ENCODE measurements around the gene TCF7L1. TPM values are rescaled to one million over a fixed set of nuclear protein-coding genes. Genes with fewer than 3 reads are reported as not detected.
A peak's percentile ranks its signal among the peaks of the same experiment; 100 is the strongest.
"Not testable (repeated sequence)": the region's sequence is repeated elsewhere in the genome, so short reads cannot be mapped to it uniquely, and the experiment has no call there.

The TCF7L1 gene
- polyA plus RNA-seq, 1 donor, result 36.3 TPM

DNA sequence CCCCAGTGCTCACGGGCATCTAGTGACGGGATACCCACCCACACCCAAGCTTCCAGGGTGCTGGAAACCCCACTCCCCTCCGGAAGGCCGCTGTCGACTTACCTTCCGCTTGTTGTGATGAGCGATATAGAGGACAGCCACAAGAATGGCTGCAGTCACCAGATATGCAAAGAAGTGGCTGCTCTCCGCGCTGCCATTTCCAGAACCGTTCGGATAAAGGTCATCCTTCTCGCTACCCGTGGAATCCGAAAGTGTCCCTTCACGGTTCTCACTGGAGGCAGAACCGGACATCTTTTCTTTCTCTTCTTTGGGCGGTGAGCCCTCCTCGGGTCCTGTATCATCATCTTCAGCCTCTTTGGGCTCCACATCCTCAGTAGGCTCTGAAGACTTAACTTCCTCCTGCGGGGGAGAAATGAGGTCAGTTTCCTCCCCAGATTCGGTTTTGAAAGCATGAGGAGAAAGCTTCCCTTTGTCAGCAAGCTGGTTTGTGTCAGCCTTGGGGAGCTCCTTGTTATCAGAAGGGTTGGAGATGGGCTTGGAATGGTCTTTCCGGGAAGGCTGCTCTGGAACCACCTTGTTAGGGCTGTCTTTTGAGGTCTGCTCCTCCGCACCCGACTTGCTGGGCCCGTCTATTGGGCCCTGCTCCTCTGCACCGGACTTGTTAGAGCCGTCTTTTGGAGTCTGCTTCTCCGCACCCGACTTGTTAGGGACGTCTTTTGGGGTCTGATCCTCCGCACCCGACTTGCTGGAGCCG is 193.4 kb downstream of the TCF7L1 start:
- DNase-seq, result no peak

DNA sequence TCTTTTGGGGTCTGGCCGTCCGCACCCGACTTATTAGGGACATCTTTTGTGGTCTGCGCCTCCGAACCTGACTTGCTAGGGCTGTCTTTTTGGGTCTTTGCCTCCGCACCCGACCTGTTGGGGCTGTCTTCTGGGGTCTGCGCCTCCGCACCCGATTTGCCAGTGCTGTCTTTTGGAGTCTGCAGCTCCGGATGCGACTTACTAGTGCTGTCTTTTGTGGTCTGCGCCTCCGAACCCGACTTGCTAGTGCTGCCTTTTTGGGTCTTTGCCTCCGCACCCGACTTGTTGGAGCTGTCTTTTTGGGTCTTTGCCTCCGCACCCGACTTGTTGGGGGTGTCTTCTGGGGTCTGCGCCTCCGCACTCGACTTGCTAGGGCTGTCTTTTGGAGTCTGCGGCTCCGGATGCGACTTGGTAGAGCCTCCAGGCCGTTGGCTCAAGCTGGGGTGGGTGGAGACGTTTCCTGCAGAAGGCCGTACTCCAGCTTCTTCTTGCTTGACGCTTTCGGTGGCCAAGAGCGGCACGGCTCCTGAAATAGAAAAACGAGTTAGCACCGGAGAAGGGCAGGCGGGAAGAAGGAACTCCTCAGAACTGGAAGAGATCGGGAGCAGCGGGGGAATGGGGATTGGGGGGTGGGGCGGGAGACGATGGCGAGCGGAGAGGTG is 194.1 kb downstream of the TCF7L1 start:
- DNase-seq, result peak; percentile 58

DNA sequence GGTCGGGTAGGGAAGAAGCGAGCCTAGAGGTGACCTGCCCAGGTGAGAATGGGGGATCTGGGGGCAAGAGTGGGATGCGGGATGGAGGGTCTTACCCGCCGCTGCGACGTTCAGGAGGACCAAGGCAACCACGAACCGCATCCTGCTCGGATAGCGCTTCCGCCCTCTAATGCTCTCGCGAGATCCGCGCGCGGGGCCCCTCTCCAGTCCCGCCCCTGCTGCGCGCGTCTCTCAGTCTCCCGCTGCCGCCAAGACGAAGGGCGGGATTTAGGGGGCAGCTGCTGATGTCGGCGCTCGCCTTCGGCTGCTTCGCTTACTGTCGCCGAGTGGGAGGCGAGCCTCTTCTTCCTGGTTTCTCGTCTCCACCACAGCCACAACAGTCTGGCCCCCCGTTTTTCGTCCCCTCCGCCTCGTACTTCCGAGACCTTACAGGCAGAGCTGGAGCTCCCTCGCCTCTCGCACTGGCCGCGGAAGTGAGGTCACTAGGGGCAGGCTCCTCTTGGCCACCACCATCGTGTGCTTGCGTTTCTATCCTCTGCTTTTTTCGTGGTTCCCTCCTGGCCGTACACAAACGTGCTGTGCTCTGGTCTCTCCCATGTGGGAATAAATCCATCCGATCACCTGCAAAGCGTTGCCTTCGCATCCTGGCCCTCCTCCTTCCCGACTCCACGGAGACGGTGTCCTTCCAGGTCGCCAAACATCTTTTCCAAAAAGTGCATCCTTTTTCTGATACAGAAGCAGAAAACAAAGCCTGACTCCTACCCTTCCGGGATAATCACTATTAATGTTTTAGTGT is 194.8 kb downstream of the TCF7L1 start, which contains the start of gene TGOLN2:
TGOLN2 (minus strand) TSS at position 168 of the 796 bp plus-strand sequence; CDS start at position 141, 27 bp downstream.
- peak; percentile 95 for DNase-seq

- DNase-seq, result no peak
These were observed 196.0 kb downstream of the TCF7L1 start for GRCh38 chr2:85329181-85329651.

DNA sequence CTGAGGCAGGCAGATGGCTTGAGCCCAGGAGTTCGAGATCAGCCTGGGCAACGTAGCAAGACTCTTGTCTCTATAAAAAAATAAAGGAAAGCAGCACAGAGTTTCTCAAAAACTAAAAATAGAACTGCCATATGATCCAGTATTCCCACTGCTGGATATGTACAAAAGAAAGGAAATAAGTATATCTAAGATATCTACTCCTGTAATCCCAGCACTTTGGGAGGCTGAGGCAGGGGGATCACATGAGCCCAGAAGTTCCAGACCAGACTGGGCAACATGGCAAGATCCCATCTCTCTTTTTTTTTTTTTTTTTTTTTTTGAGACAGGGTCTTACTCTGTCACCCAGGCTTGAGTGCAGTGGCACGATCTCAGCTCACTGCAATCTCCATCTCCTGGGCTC is 196.5 kb downstream of the TCF7L1 start:
- not testable (repeated sequence) for DNase-seq

DNA sequence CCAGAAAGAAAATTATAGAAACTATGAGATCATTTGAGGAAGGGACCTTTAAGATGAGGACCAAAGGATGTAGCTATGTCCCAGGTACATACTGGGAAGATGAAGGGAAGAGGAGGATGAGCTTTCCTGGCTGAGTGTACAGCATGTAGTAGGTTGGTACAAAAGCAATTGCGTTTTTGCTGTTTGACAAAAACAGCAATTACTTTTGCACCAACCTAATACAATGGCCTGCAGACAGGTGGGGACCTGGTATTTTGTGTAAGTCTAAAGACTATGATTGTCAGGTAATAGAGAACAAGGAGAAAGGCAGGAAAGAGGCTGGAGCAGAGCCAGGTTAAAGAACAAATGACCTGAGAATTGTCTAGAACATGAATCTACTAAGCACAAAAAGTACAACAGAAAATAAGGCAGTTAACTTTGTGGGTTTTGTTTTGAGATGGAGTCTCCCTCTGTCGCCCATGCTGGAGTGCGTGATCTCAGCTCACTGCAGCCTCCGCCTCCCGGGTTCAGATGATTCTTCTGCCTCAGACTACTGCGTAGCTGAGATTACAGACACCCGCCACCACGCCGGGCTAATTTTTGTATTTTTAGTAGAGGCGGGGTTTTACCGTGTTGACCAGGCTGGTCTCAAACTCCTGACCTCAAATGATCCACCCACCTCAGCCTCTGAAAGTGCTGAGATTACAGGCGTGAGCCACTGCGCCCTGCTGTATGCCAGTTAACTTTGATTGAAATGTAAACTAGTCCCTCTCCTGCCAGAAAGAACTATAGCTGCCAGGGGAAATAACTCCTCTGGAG is 197.8 kb downstream of the TCF7L1 start:
- DNase-seq, result no peak

- not testable (repeated sequence) for DNase-seq
These were observed 200.7 kb downstream of the TCF7L1 start for GRCh38 chr2:85333877-85334276.

GRCh38 chr2:85334928-85335327 is 201.7 kb downstream of the TCF7L1 start:
- no peak for DNase-seq

DNA sequence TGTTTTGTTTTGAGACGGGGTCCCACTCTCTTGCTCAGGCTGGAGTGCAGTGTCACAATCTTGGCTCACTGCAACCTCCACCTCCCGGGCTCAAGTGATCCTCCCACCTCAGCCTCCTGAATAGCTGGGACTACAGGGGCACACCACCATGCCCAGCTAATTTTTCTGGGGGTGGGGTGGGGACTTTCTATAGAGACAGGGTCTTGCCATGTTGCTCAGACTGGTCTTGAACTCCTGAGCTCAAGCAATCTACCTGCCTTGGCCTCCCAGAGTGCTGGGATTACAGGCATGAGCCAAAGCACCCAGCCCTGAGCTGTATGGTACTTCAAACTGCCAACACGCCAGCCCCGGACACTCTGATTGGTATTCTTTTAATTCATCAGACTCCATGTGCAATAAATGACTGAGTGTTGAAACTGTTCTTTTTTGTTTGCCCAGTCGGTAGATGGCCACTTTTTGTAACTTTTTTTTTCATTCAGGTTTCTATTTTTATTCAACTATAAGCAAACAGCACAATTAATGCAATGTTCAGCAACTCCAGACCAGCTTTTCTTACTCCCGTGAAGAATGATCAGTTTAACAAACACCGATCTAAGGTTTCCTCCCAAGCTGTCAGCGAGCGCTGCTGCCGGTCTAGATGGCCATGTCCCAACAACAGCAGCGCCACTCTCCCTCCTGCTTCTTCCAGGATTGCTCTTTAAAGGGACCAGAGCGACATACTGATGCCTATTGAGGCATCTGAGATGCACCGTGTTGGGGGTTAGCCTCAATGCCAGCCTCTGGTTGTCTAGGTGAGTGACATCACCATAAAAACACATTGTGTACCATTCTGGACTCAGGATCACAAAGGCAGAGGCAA is 207.1 kb downstream of the TCF7L1 start:
- DNase-seq, result no peak

DNA sequence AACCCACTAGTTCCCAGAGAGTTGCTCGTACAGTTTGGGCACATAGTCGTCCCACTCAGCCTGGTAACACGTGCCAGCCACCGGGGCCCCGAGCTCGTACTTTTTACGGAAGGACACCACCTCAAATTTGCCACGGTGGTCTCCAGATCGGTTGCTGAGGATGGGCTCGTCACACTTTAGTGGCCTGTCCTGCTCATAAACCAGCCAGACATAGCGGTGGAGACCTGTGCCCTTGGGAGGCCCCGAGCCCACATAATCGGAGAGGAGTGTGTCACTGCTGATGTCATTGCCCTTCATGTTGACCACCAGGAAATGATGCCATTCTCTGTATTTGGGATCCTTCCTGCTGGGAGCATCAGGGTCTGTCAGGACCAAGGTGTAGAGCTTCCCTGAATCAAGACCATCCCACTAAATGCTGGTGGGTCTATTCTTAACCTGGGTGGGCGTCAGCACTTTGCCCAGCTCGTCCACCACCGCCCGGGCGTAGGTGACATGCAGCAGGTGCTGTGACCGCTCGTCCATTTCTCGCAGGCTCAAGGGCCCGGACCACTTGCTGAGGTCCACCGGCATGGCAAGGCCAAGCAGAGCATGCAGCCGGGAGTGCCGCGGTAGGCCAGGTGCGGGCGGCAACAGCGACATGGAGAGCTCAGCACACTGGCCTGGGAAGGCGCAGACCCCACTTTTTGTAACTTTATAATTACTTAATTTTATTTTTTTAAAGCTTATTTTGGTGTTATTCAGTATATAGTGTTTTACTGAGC is 208.3 kb downstream of the TCF7L1 start:
- no peak for DNase-seq

DNA sequence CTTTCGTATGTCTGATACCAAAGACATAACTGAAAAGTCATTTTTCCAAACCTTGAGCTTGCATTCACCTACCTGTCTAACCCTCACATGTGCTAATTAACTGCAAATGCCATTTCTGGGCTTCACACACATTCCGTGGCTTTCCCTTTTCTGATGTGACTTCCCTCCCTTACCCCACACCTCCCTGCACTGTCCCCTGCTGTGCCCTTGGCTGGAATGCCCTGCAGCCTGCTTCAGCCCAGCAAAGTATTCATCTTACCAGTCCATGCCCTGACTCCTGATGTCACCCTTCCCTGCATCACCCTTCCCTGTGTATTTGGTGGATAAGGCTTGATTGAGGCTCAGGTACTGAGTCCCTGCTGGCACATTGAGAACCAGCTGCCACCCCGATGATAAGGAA is 209.0 kb downstream of the TCF7L1 start:
- no peak for DNase-seq

DNA sequence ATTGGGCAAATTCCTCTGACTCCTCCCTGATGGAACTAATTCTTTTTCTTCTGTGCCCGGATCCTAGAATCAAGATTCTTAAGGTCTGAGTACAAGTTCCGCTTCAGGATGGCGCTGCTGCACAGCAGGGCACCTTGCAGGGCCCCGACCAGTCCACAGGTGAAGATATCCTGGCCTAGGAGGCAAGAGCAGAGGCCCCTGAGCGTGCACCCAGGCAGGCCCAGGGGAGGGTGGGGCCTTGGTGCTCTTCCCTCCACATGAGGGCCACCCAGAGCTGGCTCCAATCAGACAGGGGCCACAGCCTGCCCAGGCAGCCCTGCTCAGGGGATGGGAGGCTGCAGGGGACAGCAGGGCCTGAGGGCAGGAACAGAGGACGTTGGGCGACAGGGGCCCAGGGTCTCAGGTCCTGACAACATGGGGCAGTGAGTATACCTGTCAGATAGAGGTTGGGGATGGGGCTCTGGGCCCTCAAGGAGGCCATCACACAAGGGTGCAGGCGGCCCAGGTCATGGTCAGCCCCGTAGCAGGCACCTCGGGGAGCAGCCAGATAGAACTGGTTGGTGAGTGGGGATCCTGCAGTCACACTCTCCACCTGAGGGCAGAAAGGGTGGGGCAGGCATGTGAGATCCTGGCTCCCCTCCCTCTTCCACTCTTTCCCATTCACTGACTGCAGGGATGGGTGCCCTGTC is 210.2 kb downstream of the TCF7L1 start:
- DNase-seq, result not testable (repeated sequence)

GRCh38 chr2:85344356-85344954 is 211.3 kb downstream of the TCF7L1 start:
- DNase-seq, result no peak

- no peak for DNase-seq
These were observed 214.4 kb downstream of the TCF7L1 start for GRCh38 chr2:85347599-85347998.

GRCh38 chr2:85353876-85354285 is 220.7 kb downstream of the TCF7L1 start:
- no peak for DNase-seq

DNA sequence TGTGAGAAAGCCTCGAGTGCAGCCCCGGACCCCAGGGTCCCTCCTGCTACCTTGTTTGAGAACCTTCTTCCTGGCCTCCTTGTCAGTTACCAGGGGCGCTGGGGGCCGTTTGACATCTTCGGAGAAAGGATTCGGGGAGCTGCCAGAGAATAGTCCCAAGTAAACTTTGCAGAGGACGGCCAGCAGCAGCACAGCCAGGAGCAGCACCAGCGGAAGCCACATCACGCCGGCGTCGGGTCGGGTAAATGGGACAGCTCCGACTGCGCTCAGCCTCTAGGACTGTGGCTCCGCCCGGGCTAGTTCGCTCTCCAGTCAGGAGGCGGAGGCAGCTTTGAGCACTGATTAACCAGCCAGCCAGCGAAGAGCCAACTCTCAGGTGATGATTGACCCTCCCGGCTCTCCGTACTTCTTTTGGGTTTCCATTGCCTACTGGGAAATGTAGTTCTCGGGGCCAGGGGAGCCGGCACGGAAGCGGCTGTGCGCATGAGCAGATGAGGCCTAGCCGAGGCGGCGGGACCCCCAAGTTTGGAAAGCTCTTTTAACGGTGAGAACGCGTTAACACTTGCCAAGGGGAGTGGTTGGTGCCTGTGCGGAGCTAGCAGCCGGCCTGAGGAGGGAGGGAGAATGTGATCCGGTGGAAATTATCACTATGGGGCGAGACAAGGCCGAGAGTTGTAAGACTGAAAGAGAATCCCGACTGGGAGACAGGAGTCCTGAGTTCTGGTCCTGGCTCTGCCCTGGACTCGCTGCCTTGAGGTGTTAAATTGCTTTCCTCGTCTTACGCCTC is 221.3 kb downstream of the TCF7L1 start, which contains the start of the genes ELMOD3 and RETSAT:
ELMOD3 (plus strand) TSS at position 484 of the 787 bp plus-strand sequence. CDS start 2,430 bp downstream, outside the sequence.
RETSAT (minus strand) TSS at position 243 of the 787 bp plus-strand sequence; CDS start at position 222, 21 bp downstream.
- peak; percentile 98 for DNase-seq

DNA sequence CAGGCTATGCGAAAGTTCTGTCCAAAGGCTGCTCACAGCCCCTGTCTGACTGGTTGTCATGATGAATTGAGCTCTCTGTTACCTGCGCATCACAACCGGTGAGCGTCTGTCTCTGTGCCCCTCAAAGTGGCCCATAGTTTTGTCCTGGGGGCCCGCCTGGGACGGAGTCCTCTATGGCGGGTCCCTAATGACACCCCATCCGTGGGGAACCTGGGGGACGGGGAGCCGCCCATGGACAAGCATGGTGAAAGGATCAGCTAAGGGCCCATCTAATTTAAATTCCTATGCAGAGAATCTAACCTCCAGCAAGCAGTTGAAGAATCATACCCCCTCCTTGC is 221.8 kb downstream of the TCF7L1 start:
- no peak for DNase-seq

DNA sequence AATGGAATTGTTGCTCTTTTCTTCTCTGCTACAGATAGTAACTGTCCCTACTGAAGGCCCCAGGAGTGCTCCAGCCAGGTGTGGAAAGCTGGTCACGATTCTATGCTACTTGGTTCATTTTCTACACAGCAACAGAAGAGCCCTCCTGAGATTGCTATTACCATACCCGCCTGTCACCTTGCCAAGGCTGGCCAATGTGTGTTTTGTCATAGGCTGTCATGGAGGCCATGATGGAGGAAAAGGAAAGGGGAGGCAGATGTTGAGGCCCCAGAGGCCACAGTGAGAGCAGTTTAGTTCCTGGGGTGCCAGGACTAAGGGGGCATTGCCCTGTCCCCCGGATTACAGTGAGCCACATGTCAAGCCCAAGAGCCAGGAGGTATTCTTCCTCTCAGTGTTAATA is 222.3 kb downstream of the TCF7L1 start:
- DNase-seq, result no peak
